KG1 (cell line): Measurements from ENCODE around the gene WWP2.
A peak's percentile ranks its signal among the peaks of the same experiment; 100 is the strongest.
"Not testable (repeated sequence)": the region's sequence is repeated elsewhere in the genome, so short reads cannot be mapped to it uniquely, and the experiment has no call there.

Source experiments
- DNase-seq: peaks from one replicate; lab custom pipeline; 2025; lab: John Stamatoyannopoulos, UW

The WWP2 gene

DNA sequence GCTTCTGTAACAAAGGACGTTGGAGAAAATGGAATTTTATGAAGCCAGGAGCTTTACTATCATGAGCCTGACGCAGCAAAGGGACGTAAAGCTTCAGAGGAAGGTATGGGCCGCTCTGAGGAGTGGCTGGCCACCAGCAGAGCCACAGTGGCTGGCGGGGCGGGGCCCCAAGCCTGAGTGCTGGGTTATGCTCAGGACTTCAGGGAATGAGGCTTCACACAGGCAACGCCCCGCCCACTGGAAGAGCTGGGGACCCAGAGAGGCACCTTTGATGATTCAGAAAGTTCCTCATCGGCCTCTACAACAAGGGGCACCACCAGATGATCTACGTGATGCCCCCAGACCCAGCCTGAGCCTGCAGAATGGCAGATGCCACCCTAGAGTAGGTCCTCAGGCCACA lies 16.2 kb upstream of the WWP2 start:
- DNase-seq, result no peak

GRCh38 chr16:69747115-69747514 lies 15.0 kb upstream of the WWP2 start:
- DNase-seq, result no peak

- DNase-seq, result no peak
Observed at GRCh38 chr16:69748694-69749345, 13.3 kb upstream of the WWP2 start.

GRCh38 chr16:69754143-69754468 lies 8.0 kb upstream of the WWP2 start:
- DNase-seq, result no peak

- peak; percentile 96 for DNase-seq
Observed at GRCh38 chr16:69754469-69755310, 7.4 kb upstream of the WWP2 start, which contains the start of gene NOB1. Gene NOB1 (minus strand): TSS chr16:69754926. CDS start chr16:69754910, 16 bp downstream.

- DNase-seq, result no peak
Observed at GRCh38 chr16:69756705-69757104, 5.4 kb upstream of the WWP2 start.

DNA sequence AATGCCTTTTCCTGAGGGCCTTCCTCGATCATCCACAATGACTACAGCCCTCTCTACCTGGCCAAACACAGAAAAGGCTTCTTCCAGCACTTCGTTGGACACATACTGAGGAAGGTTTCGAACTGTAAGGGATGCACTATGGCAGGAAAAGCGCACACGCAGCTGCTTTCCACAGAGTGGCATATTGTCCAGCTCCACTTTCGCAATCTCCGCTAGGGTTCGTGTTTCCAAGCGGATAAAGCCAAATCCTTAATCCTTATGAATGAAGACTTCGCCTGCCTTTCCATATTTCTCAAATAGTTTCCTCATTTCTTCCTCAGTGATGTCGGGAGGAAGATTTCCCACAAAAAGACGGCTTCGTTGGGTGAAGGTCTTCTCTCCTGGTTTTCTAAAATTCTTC lies 4.8 kb upstream of the WWP2 start:
- not testable (repeated sequence) for DNase-seq

GRCh38 chr16:69762814-69763598 lies 874 bp downstream of the WWP2 start:
- DNase-seq, result no peak

DNA sequence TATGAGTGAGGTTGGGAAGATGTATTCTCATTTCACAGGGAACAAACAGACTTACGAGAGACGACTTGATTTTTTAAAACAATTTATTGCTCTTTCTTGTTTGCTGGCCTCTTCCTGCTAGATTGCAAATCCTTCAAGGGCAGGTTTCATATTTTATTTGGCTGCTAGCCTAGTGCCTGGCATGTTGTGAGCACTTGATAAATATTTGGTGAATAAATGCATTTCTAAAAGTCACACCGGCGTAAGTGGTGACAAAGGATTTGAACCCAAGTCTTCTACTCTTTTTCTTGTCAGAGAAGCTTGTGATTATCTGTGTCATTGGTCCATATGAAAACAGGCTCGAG lies 1.4 kb downstream of the WWP2 start:
- DNase-seq, result no peak

- DNase-seq, result no peak
Observed at GRCh38 chr16:69767459-69768229, 5.5 kb downstream of the WWP2 start.

- no peak for DNase-seq
Observed at GRCh38 chr16:69768666-69769065, 6.5 kb downstream of the WWP2 start.

DNA sequence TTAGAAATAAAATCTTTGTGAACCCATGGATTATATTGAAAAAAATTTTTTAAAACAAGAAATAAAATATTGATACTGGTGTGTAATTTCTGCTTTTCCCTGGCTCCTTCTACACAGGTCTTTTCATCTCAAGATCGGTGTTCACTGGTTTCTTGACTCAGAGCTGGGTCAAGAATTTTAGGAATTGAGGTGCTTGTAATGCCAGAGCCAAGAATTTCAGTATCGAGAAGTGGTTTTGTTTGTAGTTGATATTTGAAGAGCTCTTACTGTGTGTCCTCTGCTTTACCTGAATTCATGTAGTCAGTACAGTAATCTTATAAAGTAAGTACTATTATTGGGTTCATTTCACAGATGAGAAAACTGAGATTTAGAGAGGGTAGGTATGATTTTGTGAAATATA lies 7.3 kb downstream of the WWP2 start:
- DNase-seq, result no peak

GRCh38 chr16:69771651-69771967 lies 9.5 kb downstream of the WWP2 start:
- no peak for DNase-seq

DNA sequence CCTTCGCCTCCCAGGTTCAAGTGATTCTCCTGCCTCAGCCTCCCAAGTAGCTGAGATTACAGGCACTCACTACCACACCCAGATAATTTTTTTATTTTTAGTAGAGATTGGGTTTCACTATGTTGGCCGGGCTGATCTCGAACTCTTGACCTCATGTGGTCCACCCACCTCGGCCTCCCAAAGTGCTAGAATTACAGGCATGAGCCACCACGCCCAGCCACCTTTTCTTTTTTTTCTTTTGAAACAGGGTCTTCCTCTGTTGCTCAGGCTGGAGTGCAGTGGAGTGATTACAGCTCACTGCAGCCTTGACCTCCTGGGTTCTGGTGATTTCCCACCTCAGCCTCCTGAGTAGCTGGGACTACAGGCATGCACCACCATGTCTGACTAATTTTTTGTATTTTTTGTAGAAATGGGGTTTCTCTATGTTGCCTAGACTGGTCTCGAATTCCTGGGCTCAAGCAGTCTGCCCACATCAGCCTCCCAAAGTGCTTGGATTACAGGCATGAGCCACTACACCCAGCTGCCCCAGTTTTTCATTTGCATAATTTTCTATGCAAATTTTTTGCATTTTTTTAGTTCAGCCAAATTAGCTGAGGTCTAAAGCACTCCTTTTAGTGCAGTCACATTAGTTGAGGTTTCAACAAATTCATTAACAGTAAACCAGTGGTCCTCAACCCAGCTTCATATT lies 11.3 kb downstream of the WWP2 start:
- no peak for DNase-seq

- no peak for DNase-seq
Observed at GRCh38 chr16:69775563-69775962, 13.4 kb downstream of the WWP2 start.

GRCh38 chr16:69779724-69780123 lies 17.6 kb downstream of the WWP2 start:
- DNase-seq, result no peak

GRCh38 chr16:69781118-69781517 lies 19.0 kb downstream of the WWP2 start:
- no peak for DNase-seq

GRCh38 chr16:69784586-69784985 lies 22.5 kb downstream of the WWP2 start:
- DNase-seq, result no peak

GRCh38 chr16:69787883-69788282 lies 25.8 kb downstream of the WWP2 start:
- no peak for DNase-seq

GRCh38 chr16:69791391-69791847 lies 29.3 kb downstream of the WWP2 start:
- DNase-seq, result not testable (repeated sequence)

- DNase-seq, result no peak
Observed at GRCh38 chr16:69793526-69793925, 31.4 kb downstream of the WWP2 start.

DNA sequence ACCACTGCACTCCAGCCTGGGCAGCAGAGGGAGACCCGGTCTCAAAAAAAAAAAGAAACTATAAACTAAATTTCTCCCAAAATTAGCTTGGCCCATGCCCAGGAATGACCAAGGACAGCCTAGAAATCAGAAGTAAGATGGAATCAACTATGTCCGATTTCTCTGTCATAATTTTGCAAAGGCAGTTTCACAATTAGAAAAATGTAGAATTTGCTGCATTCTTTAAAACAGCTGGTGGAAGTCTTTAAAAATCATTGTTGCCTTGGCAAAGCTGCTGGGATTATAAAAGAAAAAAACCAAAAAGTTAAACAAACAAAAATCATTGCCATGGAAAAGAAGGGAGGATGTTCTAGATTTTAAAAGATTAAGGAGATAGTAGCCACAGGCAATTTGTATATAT lies 32.4 kb downstream of the WWP2 start:
- no peak for DNase-seq
